Panc1 (cell line): ENCODE measurements around the gene ARL14EPL.

Source experiments
- POLR2AphosphoS5 ChIP-seq: IDR thresholded peaks from 2 replicates; pipeline ENCODE4 v1.6.1; 2012; ENCODE audit warnings: mild to moderate bottlenecking, low read depth, low read length, moderate library complexity
- TCF7L2 ChIP-seq: IDR thresholded peaks from 2 replicates; pipeline ENCODE4 v1.6.1; 2011; ENCODE audit warnings: mild to moderate bottlenecking, low read depth, low read length, inconsistent platforms
- TF ChIP-seq, protein P1 (sequence below): fragments of 450-650 bp; IDR thresholded peaks from 2 replicates; pipeline ENCODE4 v1.5.1; 2017; ENCODE audit warnings: mild to moderate bottlenecking

DNA sequence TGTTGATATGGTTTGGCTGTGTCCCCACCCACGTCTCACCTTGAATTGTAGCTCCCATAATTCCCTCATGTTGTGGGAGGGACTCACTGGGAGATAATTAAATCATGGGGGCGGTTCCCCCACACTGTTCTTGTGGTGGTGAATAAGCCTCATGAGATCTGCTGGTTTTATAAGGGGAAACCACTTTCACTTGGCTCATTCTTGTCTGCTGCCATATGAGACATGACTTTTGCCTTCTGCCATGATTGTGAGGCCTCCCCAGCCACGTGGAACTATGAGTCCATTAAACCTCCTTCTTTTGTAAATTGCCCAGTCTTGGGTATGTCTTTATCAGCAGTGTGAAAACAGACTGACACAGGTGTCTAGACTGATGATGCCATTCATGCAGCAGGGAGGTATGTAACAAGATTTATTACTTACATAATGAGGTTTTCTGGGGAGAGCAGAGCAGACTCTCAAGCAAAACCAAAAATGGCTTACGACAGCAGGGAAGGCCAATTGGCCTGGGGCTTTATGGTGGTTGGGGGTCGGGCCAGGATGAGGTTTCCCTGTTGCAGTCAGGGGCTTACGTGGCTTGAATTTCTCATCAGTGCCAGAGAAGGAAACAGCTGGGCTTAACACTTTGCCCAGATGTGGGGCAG is 43.0 kb downstream of the ARL14EPL start:
- TF ChIP-seq POLR2AphosphoS5: no peak
- TF ChIP-seq, protein P1, sequence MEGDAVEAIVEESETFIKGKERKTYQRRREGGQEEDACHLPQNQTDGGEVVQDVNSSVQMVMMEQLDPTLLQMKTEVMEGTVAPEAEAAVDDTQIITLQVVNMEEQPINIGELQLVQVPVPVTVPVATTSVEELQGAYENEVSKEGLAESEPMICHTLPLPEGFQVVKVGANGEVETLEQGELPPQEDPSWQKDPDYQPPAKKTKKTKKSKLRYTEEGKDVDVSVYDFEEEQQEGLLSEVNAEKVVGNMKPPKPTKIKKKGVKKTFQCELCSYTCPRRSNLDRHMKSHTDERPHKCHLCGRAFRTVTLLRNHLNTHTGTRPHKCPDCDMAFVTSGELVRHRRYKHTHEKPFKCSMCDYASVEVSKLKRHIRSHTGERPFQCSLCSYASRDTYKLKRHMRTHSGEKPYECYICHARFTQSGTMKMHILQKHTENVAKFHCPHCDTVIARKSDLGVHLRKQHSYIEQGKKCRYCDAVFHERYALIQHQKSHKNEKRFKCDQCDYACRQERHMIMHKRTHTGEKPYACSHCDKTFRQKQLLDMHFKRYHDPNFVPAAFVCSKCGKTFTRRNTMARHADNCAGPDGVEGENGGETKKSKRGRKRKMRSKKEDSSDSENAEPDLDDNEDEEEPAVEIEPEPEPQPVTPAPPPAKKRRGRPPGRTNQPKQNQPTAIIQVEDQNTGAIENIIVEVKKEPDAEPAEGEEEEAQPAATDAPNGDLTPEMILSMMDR: no peak
- TF ChIP-seq TCF7L2: no peak
